Astrocyte of the spinal cord (primary cell): ENCODE results near the gene FAM163A.

Experiments
- DNase-seq: peaks from one replicate; pipeline ENCODE4 v3.0.0; 2011; ENCODE audit warnings: low read depth, low spot score
- H3K4me3 ChIP-seq: 2 replicates; pipeline ENCODE4 v1.5.1; 2011; ENCODE audit warnings: low read depth, mild to moderate bottlenecking, low read length, moderate library complexity
- CTCF ChIP-seq: IDR thresholded peaks from 2 replicates; pipeline ENCODE4 v1.5.1; 2012; ENCODE audit warnings: low read depth, mild to moderate bottlenecking, low read length, inconsistent platforms
- in situ Hi-C: cut with HindIII; loops from 2 replicates; pipeline ENCODE4 v1.10.0; 2017; ENCODE audit warnings: low sequenced_read_pairs

FAM163A gene

GRCh38 chr1:179709841-179710329 lies 33.2 kb upstream of the FAM163A start:
- no peak for TF ChIP-seq CTCF
- H3K4me3 ChIP-seq, result no peak overlapping the region
- peak; percentile 42 for DNase-seq
- in situ Hi-C loops, result no loop called here

DNA sequence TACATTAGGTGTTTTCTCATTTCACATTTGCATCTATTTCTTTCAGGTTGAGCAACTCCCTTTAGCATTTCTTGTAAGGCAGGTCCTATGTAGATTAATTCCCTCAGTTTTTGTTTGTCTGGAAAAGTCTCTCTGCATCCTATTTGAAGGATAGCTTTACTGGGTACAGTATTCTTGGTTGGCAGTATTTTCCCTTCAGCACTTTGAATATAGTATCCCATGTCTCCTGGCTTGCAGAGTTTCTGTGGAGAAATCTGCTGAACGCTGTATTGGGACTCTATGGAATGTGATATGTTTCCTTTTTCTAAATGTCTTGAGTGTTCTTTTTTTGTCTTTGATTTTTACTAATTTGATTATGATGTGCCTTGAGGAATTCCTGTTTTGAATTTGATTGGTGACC lies 28.9 kb upstream of the FAM163A start:
- in situ Hi-C loops, result no loop called here
- no peak for TF ChIP-seq CTCF
- no peak for DNase-seq
- H3K4me3 ChIP-seq, result no peak overlapping the region

DNA sequence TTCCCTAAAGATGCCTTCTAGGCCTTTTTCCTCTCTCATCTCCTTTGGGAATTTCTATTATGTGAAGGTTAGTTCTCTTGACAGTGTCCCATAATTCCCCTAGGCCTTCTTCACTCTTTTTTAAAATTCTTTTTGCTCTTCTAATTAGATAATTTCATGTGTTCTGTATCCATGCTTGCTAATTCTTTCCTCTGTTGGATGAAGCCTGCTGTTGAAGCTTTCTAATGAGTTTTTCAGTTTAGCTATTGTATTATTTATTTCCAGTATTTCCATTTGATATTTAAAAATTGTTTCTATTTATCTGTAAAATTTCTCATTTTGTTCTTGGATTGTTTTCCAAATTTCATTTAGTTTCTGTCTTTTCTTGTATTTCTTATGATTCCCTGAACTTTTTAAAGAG lies 28.5 kb upstream of the FAM163A start:
- TF ChIP-seq CTCF, result no peak
- in situ Hi-C loops, result no loop called here
- no peak for DNase-seq
- no peak overlapping the region for H3K4me3 ChIP-seq

- TF ChIP-seq CTCF, result no peak
- no peak for DNase-seq
- H3K4me3 ChIP-seq, result no peak overlapping the region
- in situ Hi-C loops, result no loop called here
Observed at GRCh38 chr1:179719272-179719671, 23.8 kb upstream of the FAM163A start.

DNA sequence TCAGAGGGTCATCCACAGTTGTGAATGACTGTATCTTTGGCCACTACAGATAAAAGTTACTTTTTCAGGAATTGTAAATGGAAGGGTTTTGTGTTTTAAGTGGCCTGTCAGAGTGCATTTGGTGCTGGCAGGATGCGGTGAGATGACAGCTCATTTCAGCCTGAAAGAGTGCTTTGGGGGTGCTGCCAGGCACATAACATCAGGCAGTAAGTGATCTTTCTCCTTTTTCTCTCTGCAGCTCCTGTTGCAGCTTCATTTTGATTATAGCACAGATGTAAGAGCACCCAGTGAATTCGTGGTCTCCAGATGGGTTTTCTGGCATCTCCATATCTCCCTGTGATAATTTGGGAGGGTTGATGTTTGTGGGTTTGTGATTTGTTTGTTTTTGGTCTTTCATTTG lies 14.8 kb upstream of the FAM163A start:
- no peak for DNase-seq
- no peak for TF ChIP-seq CTCF
- in situ Hi-C loops, result no loop called here

GRCh38 chr1:179729881-179730280 lies 13.2 kb upstream of the FAM163A start:
- no peak overlapping the region for H3K4me3 ChIP-seq
- TF ChIP-seq CTCF, result no peak
- in situ Hi-C loops, result no loop called here
- no peak for DNase-seq

More for the DNA sequence above, 14.8 kb upstream of the FAM163A start:
- H3K4me3 ChIP-seq, result no peak overlapping the region

DNA sequence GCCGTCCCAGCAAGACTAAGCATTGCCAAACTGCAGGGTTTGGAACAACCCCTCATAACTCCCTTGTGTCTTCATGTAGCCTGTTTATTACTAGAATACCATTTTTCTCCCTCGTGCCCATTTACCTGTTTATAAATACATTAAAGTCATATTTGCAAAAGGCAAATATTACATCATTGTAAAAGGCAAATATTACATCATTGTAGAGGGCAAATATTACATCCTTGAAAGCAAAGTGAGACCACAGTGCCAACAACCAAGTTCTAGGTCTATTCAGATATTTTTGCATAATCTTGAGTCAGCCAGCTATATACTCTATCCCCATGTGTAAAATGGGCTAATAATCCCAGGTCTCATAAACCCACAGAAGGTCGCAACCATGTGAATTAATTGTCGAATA lies 11.4 kb upstream of the FAM163A start:
- in situ Hi-C loops, result no loop called here
- no peak for DNase-seq
- no peak overlapping the region for H3K4me3 ChIP-seq
- TF ChIP-seq CTCF, result no peak
